Fibroblast of lung (primary cell): ENCODE data around the gene GOLGA6L6. TPM values are rescaled to one million over a fixed set of nuclear protein-coding genes. Genes with fewer than 3 reads are reported as not detected.
"Not testable (repeated sequence)": the region's sequence is repeated elsewhere in the genome, so short reads cannot be mapped to it uniquely, and the experiment has no call there.

Experiments used
- DNase-seq, 2 donors: peaks; one replicate each; pipeline versions ENCODE4 v3.0.0 to v3.0.0-alpha.2; 2010; ENCODE audit warnings: low read depth in 2 of 2
- H2AFZ ChIP-seq: 2 replicates; pipeline ENCODE4 v1.5.1; 2012; ENCODE audit warnings: low read length, control low read depth, inconsistent platforms
- H3K27ac ChIP-seq: 2 replicates; pipeline ENCODE4 v1.5.1; 2011; ENCODE audit warnings: low read length, control low read depth; ENCODE audit not compliant: insufficient read depth
- H3K27me3 ChIP-seq: 2 replicates; pipeline ENCODE4 v1.5.1; 2011; ENCODE audit warnings: mild to moderate bottlenecking, low read length; ENCODE audit not compliant: control insufficient read depth, insufficient read depth
- H3K36me3 ChIP-seq: 2 replicates; pipeline ENCODE4 v1.5.1; 2011; ENCODE audit warnings: low read length; ENCODE audit not compliant: control insufficient read depth, insufficient read depth
- H3K4me1 ChIP-seq: 2 replicates; pipeline ENCODE4 v1.5.1; 2011; ENCODE audit warnings: low read length; ENCODE audit not compliant: control insufficient read depth, insufficient read depth; ENCODE audit errors: extremely low read depth
- H3K4me2 ChIP-seq: 2 replicates; pipeline ENCODE4 v1.5.1; 2011; ENCODE audit warnings: low read length, control low read depth; ENCODE audit not compliant: insufficient read depth; ENCODE audit errors: extremely low read depth
- H3K4me3 ChIP-seq, 4 experiments: fragments of 200-600 bp in 1 of 4; sonication (generic) in 1 of 4; replicated peaks in 1 of 4; 2 replicates each; pipeline ENCODE4 v1.5.1; 2011 to 2016; ENCODE audit warnings: low read length in 4 of 4, low read depth in 3 of 4, mild to moderate bottlenecking in 3 of 4, control low read depth in 2 of 4, inconsistent platforms in 1 of 4, mixed read lengths in 1 of 4; ENCODE audit not compliant: insufficient read depth in 1 of 4; ENCODE audit errors: control extremely low read depth in 1 of 4
- H3K79me2 ChIP-seq: 2 replicates; pipeline ENCODE4 v1.5.1; 2012; ENCODE audit warnings: mild to moderate bottlenecking, low read length, inconsistent platforms; ENCODE audit not compliant: control insufficient read depth, insufficient read depth
- H3K9ac ChIP-seq: 2 replicates; pipeline ENCODE4 v1.5.1; 2011; ENCODE audit warnings: mild to moderate bottlenecking, low read length, control low read depth; ENCODE audit not compliant: insufficient read depth
- H3K9me3 ChIP-seq: 2 replicates; pipeline ENCODE4 v1.5.1; 2012; ENCODE audit warnings: low read depth, low read length; ENCODE audit not compliant: control insufficient read depth, insufficient read depth
- H4K20me1 ChIP-seq: 2 replicates; pipeline ENCODE4 v1.5.1; 2011; ENCODE audit warnings: low read length; ENCODE audit not compliant: control insufficient read depth, insufficient read depth; ENCODE audit errors: extremely low read depth
- polyA minus RNA-seq: library from RNA; depleted of rRNA, polyadenylated mRNA; stranded (reverse); fragments of >200 nt; gene quantifications from 2 replicates; pipeline ENCODE4 v1.2.3, GENCODE V29; 2011; ENCODE audit warnings: low replicate concordance
- polyA plus RNA-seq, 2 donors: library from polyadenylated mRNA; depleted of rRNA in 1 of 2; stranded (reverse) in 1 of 2; unstranded in 1 of 2; fragments of >200 nt; gene quantifications; 2 replicates each; pipeline ENCODE4 v1.2.1, GENCODE V29; 2011 to 2012; ENCODE audit warnings: missing spikeins in 1 of 2
- total RNA-seq: library from RNA; depleted of rRNA; stranded (reverse); fragments of >200 nt; gene quantifications from 2 replicates; pipeline ENCODE4 v1.2.1, GENCODE V29; 2014

Gene GOLGA6L6, protein sequence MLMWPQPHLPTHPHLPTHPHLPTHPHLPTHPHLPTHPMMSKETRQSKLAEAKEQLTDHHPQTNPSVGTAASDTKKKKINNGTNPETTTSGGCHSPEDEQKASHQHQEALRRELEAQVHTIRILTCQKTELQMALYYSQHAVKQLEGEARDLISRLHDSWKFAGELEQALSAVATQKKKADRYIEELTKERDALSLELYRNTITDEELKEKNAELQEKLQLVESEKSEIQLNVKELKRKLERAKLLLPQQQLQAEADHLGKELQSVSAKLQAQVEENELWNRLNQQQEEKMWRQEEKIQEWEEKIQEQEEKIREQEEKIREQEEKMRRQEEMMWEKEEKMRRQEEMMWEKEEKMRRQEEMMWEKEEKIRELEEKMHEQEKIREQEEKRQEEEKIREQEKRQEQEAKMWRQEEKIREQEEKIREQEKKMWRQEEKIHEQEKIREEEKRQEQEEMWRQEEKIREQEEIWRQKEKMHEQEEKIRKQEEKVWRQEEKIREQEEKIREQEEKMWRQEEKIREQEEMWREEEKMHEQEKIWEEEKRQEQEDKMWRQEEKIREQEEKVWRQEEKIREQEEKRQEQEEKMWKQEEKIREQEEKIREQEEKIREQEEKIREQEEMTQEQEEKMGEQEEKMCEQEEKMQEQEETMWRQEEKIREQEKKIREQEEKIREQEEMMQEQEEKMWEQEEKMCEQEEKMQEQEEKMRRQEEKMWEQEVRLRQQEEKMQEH
- not detected in 2 replicates for total RNA-seq
- not detected in 2 replicates for polyA plus RNA-seq
- not detected in 2 replicates for polyA plus RNA-seq (2012)
- polyA minus RNA-seq: not detected in 2 replicates

DNA sequence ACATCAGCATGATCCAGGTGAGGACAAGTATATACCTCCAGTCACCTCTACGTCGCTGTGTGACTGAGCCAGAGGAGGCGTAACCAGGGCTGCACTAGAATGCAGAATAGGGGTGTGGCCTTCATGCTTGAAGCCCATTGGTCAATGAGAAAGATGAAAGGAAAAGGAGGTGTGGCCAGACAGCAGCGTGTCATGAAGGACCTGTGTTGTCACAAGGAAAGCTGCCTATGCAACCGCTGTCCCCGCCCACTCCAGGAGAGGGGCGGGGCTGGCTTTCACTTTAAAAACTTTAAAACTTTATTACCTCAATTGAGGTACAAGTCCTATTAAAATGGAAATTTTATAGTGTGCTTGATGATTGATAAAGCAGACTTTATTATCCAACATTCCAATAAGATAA, at the start of gene GOLGA6L6:
GOLGA6L6 (minus strand) TSS at position 101 of the 400 bp plus-strand sequence; CDS start at position 10, 91 bp downstream.
- H3K9me3 ChIP-seq, H3K36me3 ChIP-seq, H3K4me3 ChIP-seq, H3K4me2 ChIP-seq, H2AFZ ChIP-seq, DNase-seq, H3K27ac ChIP-seq, H4K20me1 ChIP-seq, H3K79me2 ChIP-seq, H3K4me1 ChIP-seq, H3K27me3 ChIP-seq, H3K9ac ChIP-seq: not testable (repeated sequence)

DNA sequence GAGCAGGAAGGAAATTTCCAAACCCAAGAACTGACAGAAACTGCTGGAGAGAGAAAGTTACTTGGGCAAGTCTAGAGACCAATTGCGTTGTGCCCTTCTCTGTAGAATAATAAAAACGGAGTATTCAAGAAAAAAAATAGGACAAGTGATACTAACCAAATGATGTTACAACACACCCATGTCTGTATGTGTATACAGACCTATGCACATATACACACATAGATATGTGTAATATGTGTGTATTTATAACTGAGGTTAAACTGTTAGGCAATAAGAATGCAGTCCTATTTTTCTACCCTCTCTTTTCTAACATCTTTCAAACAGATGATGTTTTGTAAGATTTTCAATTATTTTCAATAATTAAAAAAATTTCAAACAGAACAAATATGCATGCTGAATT, 48.5 kb upstream of the GOLGA6L6 start:
- H3K27me3 ChIP-seq, H3K4me1 ChIP-seq, H3K4me2 ChIP-seq, H3K36me3 ChIP-seq, H3K9ac ChIP-seq, H3K4me3 ChIP-seq, H4K20me1 ChIP-seq, DNase-seq, H3K27ac ChIP-seq, H3K9me3 ChIP-seq, H2AFZ ChIP-seq, H3K79me2 ChIP-seq: not testable (repeated sequence)

DNA sequence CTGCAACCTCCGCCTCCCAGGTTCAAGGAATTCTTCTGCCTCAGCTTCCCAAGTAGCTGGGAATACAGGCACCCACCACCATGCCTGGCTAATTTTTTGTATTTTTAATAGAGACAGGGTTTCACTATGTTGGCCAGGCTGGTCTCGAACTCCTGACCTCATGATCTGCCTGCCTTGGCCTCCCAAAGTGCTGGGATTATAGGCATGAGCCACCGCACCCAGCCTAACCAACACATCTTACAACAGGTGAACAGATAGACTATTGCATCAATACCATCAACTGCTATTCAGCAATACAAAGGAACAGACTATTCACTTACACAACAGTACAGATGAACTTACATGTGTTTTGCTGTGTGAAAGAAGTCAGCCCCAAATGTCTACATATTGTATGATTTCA, 45.2 kb upstream of the GOLGA6L6 start:
- not testable (repeated sequence) for H3K4me1 ChIP-seq, H2AFZ ChIP-seq, H3K9me3 ChIP-seq, H3K9ac ChIP-seq, H3K27me3 ChIP-seq, H4K20me1 ChIP-seq, H3K4me3 ChIP-seq, H3K36me3 ChIP-seq, H3K27ac ChIP-seq, H3K79me2 ChIP-seq, DNase-seq, H3K4me2 ChIP-seq

DNA sequence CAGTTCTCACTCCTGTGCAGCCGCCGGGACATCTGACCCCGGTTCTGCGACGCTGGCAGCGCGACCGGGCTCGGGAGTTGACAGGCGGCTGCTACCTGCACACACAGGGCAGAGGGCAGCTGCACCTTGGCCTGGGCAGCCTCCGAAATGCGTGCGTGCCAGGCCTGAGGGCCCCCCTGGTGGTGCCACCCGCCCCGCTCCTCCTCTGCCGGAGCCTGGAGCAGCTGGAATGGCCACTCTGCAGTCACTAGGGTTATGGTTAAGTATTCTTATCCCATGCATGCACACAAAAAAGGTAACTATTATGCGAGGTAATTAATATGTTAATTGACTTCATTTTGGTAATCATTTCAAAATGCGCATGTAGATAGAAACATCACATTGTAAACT, 41.1 kb upstream of the GOLGA6L6 start:
- not testable (repeated sequence) for H3K4me3 ChIP-seq, H4K20me1 ChIP-seq, H2AFZ ChIP-seq, H3K9me3 ChIP-seq, H3K27ac ChIP-seq, DNase-seq, H3K36me3 ChIP-seq, H3K4me2 ChIP-seq, H3K4me1 ChIP-seq, H3K27me3 ChIP-seq, H3K79me2 ChIP-seq, H3K9ac ChIP-seq

DNA sequence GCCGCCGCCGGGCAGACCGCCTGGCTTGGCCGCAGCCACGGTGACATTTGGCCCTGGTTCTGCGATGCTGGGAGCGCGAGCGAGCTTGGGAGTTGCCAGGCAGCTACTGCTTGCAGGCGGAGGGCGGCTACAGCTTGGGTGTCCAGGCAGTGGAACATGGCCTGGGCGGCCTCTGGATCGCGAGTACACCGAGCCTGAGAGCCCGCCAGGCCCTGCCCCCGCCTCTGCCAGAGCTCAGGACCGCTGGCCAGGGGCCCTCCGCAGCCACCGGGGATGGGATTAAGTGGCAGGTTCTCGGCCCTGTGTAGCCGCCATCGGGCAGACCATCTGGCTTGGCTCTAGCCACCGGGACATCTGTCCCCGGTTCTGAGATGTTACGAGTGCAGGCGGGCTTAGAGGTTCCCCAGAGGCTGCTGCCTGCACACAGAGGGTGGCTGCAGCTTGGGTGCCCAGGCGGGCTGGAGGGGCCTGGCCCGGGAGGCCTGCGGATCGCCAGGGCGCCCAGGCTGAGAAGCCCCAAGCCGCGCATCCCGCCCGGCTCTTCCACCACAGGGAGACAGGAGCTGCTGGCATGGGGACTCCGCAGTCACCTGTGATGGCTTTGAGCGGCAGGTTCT, 40.6 kb upstream of the GOLGA6L6 start:
- not testable (repeated sequence) for H3K4me3 ChIP-seq, H3K9me3 ChIP-seq, H3K27me3 ChIP-seq, DNase-seq, H3K79me2 ChIP-seq, H4K20me1 ChIP-seq, H3K4me2 ChIP-seq, H3K9ac ChIP-seq, H3K36me3 ChIP-seq, H3K27ac ChIP-seq, H3K4me1 ChIP-seq, H2AFZ ChIP-seq

DNA sequence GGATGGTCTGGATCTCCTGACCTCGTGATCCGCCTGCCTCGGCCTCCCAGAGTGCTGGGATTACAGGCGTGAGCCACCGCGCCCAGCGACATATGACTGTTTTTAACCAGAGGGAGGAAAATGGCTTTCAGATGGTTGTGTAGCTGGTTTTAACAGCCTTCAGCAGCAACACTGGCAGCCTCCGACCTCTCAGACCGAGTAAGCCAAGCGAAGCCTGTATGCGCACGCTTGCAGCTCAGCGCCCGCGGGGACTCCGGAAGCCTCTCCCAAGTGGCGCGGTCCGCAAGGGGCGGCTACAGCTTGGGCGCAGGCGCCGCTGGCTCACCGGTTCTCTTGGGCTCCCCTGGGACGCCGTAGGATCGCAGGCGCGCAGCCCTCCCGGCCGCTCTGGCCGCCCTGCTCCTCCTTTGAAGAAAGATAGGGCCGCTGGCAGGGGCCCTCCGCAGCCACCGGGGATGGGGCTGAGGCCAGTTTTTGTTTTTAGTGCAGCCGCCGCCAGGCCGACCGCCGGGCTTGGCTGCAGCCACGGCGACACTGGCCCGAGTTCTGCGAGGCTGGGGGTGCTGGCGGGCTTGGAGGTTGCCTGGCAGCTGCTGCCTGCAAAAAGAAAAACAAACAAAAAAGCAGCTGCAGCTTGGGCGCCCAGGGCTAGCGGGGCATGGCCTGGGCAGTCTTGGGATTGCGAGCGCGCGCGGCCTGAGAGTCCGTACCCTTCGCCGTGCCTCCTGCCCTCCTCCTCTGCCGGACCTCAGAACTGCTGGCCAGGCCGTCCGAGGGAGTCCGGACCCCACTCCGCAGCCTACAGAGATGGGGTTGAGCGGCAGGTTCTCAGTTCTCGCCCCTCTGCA, 39.9 kb upstream of the GOLGA6L6 start:
- not testable (repeated sequence) for H3K4me1 ChIP-seq, H3K9me3 ChIP-seq, H3K36me3 ChIP-seq, H3K27me3 ChIP-seq, DNase-seq, H3K27ac ChIP-seq, H3K4me2 ChIP-seq, H2AFZ ChIP-seq, H3K4me3 ChIP-seq, H3K9ac ChIP-seq, H3K79me2 ChIP-seq, H4K20me1 ChIP-seq
